Esophagus muscularis mucosa (tissue), 3 donors: ENCODE data around the gene NCKIPSD.

Source experiments
- EP300 ChIP-seq: sonication (generic); formaldehyde crosslinking; IDR thresholded peaks from one replicate; pipeline ENCODE4 v1.6.1; 2017; ENCODE audit warnings: antibody characterized with exemption
- TF ChIP-seq, protein P1 (sequence below), 3 experiments: fragments of 200-600 bp in 2 of 3; fragments of 450-650 bp in 1 of 3; sonication (generic) in 2 of 3; IDR thresholded peaks; one replicate each; pipeline ENCODE4 v1.5.1; 2017 to 2019; ENCODE audit warnings: antibody characterized with exemption in 3 of 3, mild to moderate bottlenecking in 2 of 3, moderate library complexity in 1 of 3

DNA sequence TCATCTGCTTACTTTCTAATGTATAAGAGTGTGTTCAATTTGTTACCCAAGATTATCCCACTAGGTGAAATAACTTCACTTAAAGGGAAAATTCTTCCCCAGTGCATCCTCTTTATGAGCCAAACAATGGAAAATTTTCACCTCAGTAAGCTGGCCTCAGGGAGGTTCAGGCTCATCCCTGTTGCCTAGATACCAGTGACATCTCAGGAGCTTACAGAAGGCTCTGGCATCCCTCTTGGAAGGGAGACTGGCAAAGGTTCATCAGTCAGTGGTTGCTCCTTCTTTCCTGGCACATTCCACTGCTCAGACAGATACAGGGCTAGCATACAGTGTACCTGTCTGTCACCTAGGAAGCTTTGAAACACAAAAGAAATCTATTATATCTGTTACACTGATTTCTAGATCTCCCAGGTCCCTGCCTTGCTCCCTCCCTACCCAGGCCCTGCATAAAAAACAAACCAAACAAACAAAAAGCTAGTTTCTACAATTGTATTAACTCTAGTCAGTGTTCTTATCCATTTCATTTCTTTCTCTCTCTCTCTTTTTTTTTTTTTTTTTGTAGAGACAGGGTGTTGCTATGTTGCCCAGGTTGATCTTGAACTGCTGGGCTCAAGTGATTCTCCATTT, 29.6 kb upstream of the NCKIPSD start:
- TF ChIP-seq, protein P1, sequence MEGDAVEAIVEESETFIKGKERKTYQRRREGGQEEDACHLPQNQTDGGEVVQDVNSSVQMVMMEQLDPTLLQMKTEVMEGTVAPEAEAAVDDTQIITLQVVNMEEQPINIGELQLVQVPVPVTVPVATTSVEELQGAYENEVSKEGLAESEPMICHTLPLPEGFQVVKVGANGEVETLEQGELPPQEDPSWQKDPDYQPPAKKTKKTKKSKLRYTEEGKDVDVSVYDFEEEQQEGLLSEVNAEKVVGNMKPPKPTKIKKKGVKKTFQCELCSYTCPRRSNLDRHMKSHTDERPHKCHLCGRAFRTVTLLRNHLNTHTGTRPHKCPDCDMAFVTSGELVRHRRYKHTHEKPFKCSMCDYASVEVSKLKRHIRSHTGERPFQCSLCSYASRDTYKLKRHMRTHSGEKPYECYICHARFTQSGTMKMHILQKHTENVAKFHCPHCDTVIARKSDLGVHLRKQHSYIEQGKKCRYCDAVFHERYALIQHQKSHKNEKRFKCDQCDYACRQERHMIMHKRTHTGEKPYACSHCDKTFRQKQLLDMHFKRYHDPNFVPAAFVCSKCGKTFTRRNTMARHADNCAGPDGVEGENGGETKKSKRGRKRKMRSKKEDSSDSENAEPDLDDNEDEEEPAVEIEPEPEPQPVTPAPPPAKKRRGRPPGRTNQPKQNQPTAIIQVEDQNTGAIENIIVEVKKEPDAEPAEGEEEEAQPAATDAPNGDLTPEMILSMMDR (IDR thresholded peaks at IDR 0.05) = no peak
- TF ChIP-seq EP300 = no peak
